Measurements from ENCODE around the gene COMMD1.
"Not testable (repeated sequence)": the region's sequence is repeated elsewhere in the genome, so short reads cannot be mapped to it uniquely, and the experiment has no call there.

The COMMD1 gene

GRCh38 chr2:61924895-61925663, 19.6 kb downstream of the COMMD1 start:
- no peak for DNase-seq (ENCODE audit: low read depth in 2 of 2)

DNA sequence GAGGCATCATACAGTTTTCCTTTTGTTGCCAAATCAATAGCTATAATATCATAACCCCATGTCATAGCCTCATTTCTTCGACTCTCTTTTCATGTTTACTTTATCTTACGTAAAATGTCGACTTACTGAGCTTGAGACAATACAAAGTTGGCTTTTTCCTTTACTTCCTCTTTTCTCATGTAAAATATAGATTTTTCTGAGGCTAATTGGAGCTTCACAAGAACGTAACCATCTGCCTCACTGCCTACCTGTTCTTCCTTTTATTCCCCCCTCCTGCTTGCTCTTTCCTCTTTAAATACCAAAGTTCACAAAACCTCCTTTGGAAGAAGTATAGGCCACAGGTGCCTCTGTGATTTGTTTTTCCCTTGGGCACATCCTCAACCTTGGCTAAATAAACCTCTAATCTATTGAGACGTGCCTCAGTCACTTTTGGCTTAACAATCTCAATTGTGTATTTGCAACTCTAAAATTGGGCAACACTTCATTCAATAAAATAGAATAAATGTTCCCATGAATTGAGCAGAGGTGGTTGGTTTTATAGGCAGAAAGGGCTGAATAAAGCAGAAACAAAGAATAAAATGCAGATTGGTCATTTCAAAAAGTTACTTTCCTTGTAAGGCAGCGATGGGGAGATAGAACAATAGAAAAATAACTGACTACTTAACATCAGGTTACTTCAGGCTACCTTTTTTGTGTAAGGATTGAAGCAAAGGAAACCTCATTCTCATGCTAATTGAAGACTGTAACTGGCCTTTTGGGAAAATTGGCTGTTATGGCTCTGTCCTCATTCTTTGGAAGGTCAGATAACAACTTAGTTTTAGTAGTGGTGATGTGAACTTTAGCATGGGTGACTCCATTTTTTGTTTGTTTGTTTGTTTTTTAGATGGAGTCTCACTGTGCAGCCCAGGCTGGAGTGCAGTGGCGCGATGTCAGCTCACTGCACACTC, 21.3 kb downstream of the COMMD1 start:
- DNase-seq (ENCODE audit: low read depth in 2 of 2) = no peak

DNA sequence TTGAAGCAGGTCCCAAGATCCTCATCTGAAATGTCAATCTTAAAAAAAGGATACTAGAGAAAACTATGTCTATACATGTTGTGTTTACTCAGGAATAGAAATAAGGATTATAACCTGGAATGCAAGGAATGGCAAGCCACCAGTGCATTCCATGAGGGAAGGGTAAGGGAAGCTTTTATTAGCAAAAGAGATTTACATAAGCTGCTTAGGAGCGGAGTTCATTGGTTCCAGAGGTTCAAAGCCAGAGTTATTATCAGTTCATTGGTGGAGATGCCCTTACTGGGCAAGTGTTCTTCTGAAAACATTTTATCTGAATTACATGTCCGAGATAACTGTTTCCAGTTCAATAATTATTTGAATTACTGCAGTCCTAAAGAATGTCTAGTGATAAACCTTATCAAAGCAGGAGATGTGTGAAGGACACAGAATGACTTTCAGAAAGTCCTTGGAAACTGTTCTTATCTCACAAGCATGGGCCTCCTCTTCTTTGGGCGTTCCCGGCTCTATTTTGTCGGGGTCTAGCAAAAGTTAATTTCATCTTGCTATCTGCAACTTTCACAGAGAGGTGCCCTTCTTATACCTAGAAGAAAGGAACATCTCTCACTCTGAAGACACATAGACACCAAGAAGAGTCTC, 23.5 kb downstream of the COMMD1 start:
- no peak for DNase-seq (ENCODE audit: low read depth in 2 of 2)

DNA sequence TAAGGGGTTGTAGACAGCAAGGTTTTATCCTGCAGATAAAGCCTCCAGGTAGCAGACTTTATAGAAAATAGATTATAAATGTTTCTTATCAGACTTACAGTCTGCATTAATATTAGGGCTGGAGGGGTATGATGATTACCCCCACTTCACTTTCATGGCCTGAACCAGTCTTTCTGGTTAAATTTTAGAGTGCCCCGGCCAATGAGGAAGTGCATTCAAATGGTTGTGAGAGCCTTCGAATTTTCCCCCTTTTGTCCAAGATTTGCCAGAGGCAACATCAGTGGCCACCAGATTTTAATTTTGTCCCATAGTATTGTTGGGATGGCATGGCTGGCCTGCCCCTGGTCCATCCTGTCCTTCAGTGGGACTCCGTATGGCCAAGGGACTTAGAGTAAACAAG, 31.6 kb downstream of the COMMD1 start:
- DNase-seq (ENCODE audit: low read depth in 2 of 2) = no peak

GRCh38 chr2:61937886-61938285, 32.4 kb downstream of the COMMD1 start:
- no peak for DNase-seq (ENCODE audit: low read depth in 2 of 2)

DNA sequence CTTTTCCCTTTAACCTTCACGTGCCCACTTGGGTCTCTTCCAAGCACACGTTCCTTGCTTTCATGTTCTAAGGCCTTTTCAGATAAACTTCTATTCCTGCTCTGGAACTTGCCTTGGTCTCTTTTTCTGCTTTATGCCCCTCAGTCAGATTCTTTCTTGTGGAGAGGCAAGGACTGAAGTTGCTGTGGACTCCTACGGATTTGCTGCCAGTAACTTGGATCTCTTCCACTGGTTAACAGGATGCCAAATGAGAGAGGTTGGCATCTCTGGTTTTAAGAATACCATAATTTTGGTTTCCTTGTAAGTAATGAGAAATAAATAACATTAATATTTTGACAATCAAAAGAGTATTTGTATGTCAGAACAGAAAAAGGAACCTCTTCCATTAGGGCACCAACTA, 33.0 kb downstream of the COMMD1 start:
- DNase-seq (ENCODE audit: low read depth in 2 of 2) = no peak

GRCh38 chr2:61943251-61943650, 37.8 kb downstream of the COMMD1 start:
- no peak for DNase-seq (ENCODE audit: low read depth in 2 of 2)

GRCh38 chr2:61946666-61947065, 41.2 kb downstream of the COMMD1 start:
- no peak for DNase-seq (ENCODE audit: low read depth in 2 of 2)

DNA sequence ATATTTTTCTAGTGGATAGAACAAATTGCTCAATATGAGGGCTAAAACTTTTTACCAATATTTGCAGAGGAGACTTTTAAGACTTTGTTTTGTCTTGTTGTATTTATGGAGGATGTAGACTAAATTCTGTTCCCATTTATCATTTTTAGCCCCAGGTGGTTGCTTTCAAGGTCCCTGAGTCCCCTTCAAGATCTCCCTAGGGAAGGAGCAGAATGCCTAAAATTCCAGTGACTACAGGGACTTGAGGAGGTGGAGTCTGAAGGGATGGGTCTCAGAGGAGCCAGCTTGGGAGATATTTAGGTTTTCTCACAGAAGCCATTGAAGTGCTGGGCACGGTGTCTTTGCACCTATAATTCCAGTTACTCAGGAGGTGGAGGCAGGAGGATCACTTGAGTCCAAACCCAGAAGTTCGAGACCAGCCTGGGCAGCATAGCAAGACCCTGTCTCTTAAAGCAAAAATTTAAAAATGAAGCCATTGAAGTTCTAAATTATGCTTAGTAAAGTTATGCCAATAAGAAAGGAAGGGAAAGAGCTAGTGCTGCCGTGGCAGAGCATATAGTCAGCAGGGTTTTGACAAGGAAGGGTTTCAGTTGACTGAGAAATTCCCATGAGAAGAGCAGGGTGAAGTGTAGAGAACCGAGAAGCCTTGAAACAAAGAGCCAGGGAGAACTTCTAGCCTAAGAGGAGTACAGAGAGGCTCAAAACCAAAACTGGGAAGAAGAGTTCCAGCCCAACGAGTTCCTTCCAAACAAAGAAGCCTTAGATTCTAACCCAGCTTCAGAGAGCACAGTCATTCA, 43.4 kb downstream of the COMMD1 start:
- no peak for DNase-seq (ENCODE audit: low read depth in 2 of 2)

DNA sequence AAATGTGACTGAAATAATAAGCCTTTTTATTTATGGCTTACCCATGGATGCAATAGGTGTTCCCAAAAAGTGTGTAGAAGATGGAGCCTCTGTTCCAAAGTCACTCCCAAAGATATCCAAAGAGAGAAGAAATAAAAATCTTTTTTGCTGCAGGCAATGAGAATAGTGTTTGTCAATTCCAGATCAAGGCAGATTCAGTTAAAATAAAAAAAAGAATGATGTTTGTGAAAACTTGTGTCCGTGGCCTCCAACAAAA, 43.9 kb downstream of the COMMD1 start:
- DNase-seq (ENCODE audit: low read depth in 2 of 2) = no peak

- DNase-seq (ENCODE audit: low read depth in 2 of 2) = no peak
Observed at GRCh38 chr2:61949714-61950560, 44.5 kb downstream of the COMMD1 start.

- DNase-seq (ENCODE audit: low read depth in 2 of 2) = no peak
Observed at GRCh38 chr2:61950571-61951315, 45.3 kb downstream of the COMMD1 start.

- no peak for DNase-seq (ENCODE audit: low read depth in 2 of 2)
Observed at GRCh38 chr2:61951881-61952280, 46.4 kb downstream of the COMMD1 start.

DNA sequence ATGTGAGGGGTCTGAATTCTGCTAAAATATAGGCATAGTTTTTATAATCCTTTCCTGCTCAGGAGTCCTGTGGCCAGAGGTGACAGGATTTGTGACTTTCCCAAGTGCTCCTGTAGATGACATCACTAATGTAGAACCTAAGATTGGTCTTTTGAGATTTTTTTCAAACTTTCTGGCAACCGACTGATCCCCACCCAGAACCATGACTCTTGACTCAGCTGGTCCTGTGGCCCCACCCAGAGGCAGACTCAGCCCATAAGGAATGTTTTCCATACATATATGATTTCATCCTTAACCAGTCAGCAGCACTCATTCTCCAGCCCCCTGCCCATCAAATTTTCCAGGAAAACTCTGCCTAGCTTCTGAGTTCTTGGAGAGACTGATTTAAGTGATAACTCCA, 46.8 kb downstream of the COMMD1 start:
- DNase-seq (ENCODE audit: low read depth in 2 of 2) = no peak

DNA sequence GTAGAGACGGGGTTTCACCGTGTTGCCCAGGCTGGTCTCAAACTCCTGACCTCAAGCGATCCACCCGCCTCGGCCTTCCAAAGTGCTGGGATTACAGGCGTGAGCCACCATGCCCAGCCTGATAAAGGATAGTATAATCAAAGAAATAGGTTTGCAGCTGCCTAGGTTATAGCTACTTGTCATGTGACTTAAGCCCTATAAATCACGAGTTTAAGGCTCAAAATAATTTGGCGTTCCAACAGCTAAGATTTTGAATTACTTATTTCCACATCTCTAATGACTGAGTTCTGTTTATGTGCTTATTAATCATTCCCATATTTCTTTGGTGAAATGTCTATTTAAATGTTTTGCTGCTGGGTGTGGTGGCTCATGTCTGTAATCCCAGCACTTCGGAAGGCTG, 49.4 kb downstream of the COMMD1 start:
- DNase-seq (ENCODE audit: low read depth in 2 of 2) = not testable (repeated sequence)

- no peak for DNase-seq (ENCODE audit: low read depth in 2 of 2)
Observed at GRCh38 chr2:61959381-61960293, 54.2 kb downstream of the COMMD1 start.

DNA sequence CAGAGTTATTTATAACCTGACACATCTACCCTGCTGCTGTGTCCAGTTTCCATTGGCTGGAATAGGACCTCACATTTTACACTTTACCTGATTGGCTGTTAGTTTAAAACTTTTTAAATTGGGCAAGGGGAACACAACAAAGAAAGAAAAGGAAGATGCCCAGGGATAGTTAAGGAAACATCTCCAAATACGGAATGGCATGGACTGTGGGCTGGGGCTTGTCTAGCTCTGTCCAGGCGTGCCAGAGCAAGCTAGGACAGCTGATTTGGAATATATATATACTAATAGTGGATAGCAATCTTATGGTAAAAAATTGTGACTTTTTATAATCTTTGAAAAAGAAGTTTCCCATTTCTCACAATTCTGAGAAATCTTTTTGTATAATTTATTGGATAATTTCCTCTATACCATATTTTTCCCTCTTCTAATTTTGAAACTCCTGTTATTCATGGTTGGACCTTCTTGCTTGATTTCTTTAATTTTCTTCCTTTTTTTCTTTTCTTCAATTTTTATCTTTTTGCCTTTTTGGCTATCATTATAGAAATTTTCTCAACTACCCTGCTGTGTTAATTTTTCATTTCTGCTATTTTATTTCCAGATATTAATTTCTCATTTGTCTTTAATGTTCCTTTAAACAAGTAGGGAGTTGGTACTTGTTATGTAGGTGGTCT, 55.9 kb downstream of the COMMD1 start:
- no peak for DNase-seq (ENCODE audit: low read depth in 2 of 2)

DNA sequence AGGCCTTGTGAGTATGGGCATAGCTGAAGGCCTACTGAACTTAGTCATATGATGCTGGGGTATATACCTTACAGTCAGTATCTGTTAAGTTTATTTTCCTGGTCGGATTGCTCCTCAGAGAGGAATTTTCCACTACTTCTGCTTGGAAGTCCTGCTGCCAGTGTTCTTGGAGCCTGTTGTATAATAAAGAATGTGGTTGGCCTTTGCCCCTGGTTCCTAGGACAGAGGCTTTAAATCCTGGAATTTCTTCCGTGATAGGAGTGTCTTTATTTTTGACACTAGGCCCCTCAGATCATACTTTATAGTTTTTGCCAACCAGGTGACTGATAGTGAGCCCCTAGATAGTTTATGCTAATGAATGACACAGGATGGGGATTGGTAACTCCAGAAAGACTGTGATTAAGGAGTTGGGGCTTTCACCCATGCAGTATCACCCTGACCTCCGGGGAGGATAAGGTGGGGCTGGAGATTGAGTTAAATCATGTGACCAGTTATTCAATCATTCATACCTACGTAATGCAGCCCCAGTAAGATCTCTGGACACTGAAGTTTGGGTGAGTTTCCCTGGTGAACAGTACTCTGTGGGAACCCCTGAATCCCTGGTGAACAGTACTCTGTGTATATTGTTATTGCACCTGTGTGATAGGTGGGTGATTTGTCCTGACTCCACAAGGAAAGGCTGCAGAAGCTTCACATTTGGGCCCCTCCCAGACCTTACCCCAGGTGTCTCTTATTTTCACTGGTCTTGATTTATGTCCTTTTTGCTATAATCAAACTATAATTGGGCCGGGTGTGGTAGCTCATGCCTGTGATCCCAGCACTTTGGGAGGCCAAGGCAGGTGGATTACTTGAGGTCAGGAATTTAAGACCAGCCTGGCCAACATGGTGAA, 56.9 kb downstream of the COMMD1 start:
- DNase-seq (ENCODE audit: low read depth in 2 of 2) = no peak
